SK-N-SH treated with all-trans-retinoic acid at 6 μM for 48 hours (cell line): ENCODE results near the gene MACF1.

Experiments used
- ATAC-seq: fragments of 200-7000 bp; cut with Tn5 transposase; 3 replicates; pipeline ENCODE4 v1.9.1; 2020; ENCODE audit warnings: mild to moderate bottlenecking, moderate library complexity
- ARNTL ChIP-seq: fragments of 450-650 bp; formaldehyde crosslinking; IDR thresholded peaks from 2 replicates; pipeline ENCODE4 v1.5.0; 2020; ENCODE audit warnings: low read depth, mild to moderate bottlenecking, moderate library complexity, borderline replicate concordance
- BACH2 ChIP-seq: fragments of 250-450 bp; sonication (Bioruptor Pico); IDR thresholded peaks from 2 replicates; pipeline ENCODE4 v1.9.0; 2021; ENCODE audit warnings: mild to moderate bottlenecking, borderline replicate concordance
- CREB5 ChIP-seq: fragments of 250-450 bp; sonication (Bioruptor Pico); IDR thresholded peaks from 2 replicates; pipeline ENCODE4 v1.5.1; 2020; ENCODE audit warnings: low read depth, mild to moderate bottlenecking, moderate library complexity
- CSDC2 ChIP-seq: fragments of 250-450 bp; sonication (Bioruptor Pico); IDR thresholded peaks from 2 replicates; pipeline ENCODE4 v1.5.0; 2020; ENCODE audit warnings: mild to moderate bottlenecking, moderate library complexity
- CSRNP3 ChIP-seq: fragments of 250-450 bp; sonication (Bioruptor Pico); IDR thresholded peaks from 2 replicates; pipeline ENCODE4 v1.5.1; 2021; ENCODE audit warnings: mild to moderate bottlenecking, moderate library complexity
- ESRRG ChIP-seq: fragments of 250-450 bp; sonication (Bioruptor Pico); IDR thresholded peaks from 2 replicates; pipeline ENCODE4 v1.6.1; 2021; ENCODE audit warnings: mild to moderate bottlenecking
- ISL1 ChIP-seq: fragments of 250-450 bp; sonication (Bioruptor Pico); IDR thresholded peaks from 2 replicates; pipeline ENCODE4 v2.1.2; 2022; ENCODE audit warnings: mild to moderate bottlenecking, moderate library complexity
- OSR1 ChIP-seq: fragments of 250-450 bp; sonication (Bioruptor Pico); IDR thresholded peaks from 2 replicates; pipeline ENCODE4 v1.8.0; 2022; ENCODE audit warnings: moderate library complexity, mild to moderate bottlenecking, inconsistent platforms
- PATZ1 ChIP-seq: fragments of 250-450 bp; sonication (Bioruptor Pico); IDR thresholded peaks from 2 replicates; pipeline ENCODE4 v1.8.0; 2020; ENCODE audit warnings: mild to moderate bottlenecking, moderate library complexity, borderline replicate concordance
- POU6F1 ChIP-seq: fragments of 250-450 bp; sonication (Bioruptor Pico); IDR thresholded peaks from 2 replicates; pipeline ENCODE4 v1.8.0; 2021; ENCODE audit warnings: low read depth, mild to moderate bottlenecking, moderate library complexity, borderline replicate concordance
- PPARA ChIP-seq: fragments of 250-450 bp; sonication (Bioruptor Pico); IDR thresholded peaks from 2 replicates; pipeline ENCODE4 v1.5.0; 2020; ENCODE audit warnings: mild to moderate bottlenecking, borderline replicate concordance
- SNAI2 ChIP-seq: fragments of 250-450 bp; sonication (Bioruptor Pico); IDR thresholded peaks from 2 replicates; pipeline ENCODE4 v1.5.0; 2020; ENCODE audit warnings: mild to moderate bottlenecking, moderate library complexity
- TCF4 ChIP-seq: fragments of 250-450 bp; sonication (Bioruptor Pico); IDR thresholded peaks from 2 replicates; pipeline ENCODE4 v1.8.0; 2021; ENCODE audit warnings: mild to moderate bottlenecking, moderate library complexity, borderline replicate concordance
- TSHZ2 ChIP-seq: fragments of 250-450 bp; sonication (Bioruptor Pico); IDR thresholded peaks from 2 replicates; pipeline ENCODE4 v1.5.0; 2020; ENCODE audit warnings: mild to moderate bottlenecking, moderate library complexity
- ZC3H10 ChIP-seq: fragments of 250-450 bp; sonication (Bioruptor Pico); IDR thresholded peaks from 2 replicates; pipeline ENCODE4 v1.5.1; 2021; ENCODE audit warnings: mild to moderate bottlenecking, moderate library complexity
- ZFP3 ChIP-seq: fragments of 250-450 bp; sonication (Bioruptor Pico); IDR thresholded peaks from 2 replicates; pipeline ENCODE4 v1.5.0; 2020; ENCODE audit warnings: mild to moderate bottlenecking, moderate library complexity
- ZNF8 ChIP-seq: fragments of 450-650 bp; formaldehyde crosslinking; IDR thresholded peaks from 2 replicates; pipeline ENCODE4 v1.5.0; 2020; ENCODE audit warnings: mild to moderate bottlenecking, moderate library complexity

The MACF1 gene

GRCh38 chr1:39508266-39508665 lies 303.8 kb downstream of the MACF1 start (continued):
- no peak for TF ChIP-seq PATZ1 (CRISPR knock-in tag)
- TF ChIP-seq, all 23 proteins: peak for 0

- TF ChIP-seq BACH2 (CRISPR knock-in tag) (no peak), CREB5 (CRISPR knock-in tag) (no peak), OSR1 (CRISPR knock-in tag) (no peak), PPARA (CRISPR knock-in tag) (no peak), ZC3H10 (CRISPR knock-in tag) (no peak), ZNF8 (CRISPR knock-in tag) (no peak), ARNTL (no peak), TSHZ2 (CRISPR knock-in tag) (no peak), POU6F1 (CRISPR knock-in tag) (no peak), TCF4 (CRISPR knock-in tag) (no peak), PATZ1 (CRISPR knock-in tag) (no peak), CSRNP3 (CRISPR knock-in tag) (no peak), SNAI2 (CRISPR knock-in tag) (no peak), ISL1 (CRISPR knock-in tag) (no peak), ESRRG (CRISPR knock-in tag) (no peak), CSDC2 (CRISPR knock-in tag) (no peak)
- ATAC-seq, result no peak; the same call in 2 of the 3 replicates
These were observed 304.4 kb downstream of the MACF1 start for GRCh38 chr1:39508857-39509305.

- ATAC-seq, result no peak
- no peak for TF ChIP-seq OSR1 (CRISPR knock-in tag)
- no peak for TF ChIP-seq PATZ1 (CRISPR knock-in tag)
- no peak for TF ChIP-seq ZFP3 (CRISPR knock-in tag)
- TF ChIP-seq POU6F1 (CRISPR knock-in tag), result no peak
- TF ChIP-seq CSRNP3 (CRISPR knock-in tag), result no peak
- no peak for TF ChIP-seq SNAI2 (CRISPR knock-in tag)
- TF ChIP-seq ESRRG (CRISPR knock-in tag), result no peak
- no peak for TF ChIP-seq BACH2 (CRISPR knock-in tag)
- TF ChIP-seq ZC3H10 (CRISPR knock-in tag), result no peak
These were observed 305.0 kb downstream of the MACF1 start for GRCh38 chr1:39509360-39510009.
